Liver (tissue), 3 donors: ENCODE data around the gene TBCCD1.

ENCODE experiments used
- CTCF ChIP-seq: fragments of 150-350 bp; IDR thresholded peaks from 2 replicates; pipeline ENCODE4 v1.5.1; 2017; ENCODE audit warnings: improper control_type of control experiment, low read depth, low read length; ENCODE audit not compliant: missing input control
- GABPA ChIP-seq, 2 donors: IDR thresholded peaks in 1 of 2; conservative IDR thresholded peaks in 1 of 2; 2 replicates each; pipeline ENCODE4 v1.6.1; 2016; ENCODE audit warnings: antibody characterized with exemption in 2 of 2, mild to moderate bottlenecking in 1 of 2, moderate library complexity in 1 of 2
- HNF4G ChIP-seq: IDR thresholded peaks from 2 replicates; pipeline ENCODE4 v1.6.1; 2016; ENCODE audit warnings: antibody characterized with exemption
- JUND ChIP-seq, 2 donors: IDR thresholded peaks; 2 replicates each; pipeline ENCODE4 v1.6.1; 2016; ENCODE audit warnings: antibody characterized with exemption in 2 of 2
- NR2F2 ChIP-seq: IDR thresholded peaks from 2 replicates; pipeline ENCODE4 v1.6.1; 2016; ENCODE audit warnings: antibody characterized with exemption
- RAD21 ChIP-seq, 2 donors: IDR thresholded peaks; 2 replicates each; pipeline ENCODE4 v1.6.1; 2016; ENCODE audit warnings: antibody characterized with exemption in 2 of 2, mild to moderate bottlenecking in 2 of 2
- REST ChIP-seq: IDR thresholded peaks from 2 replicates; pipeline ENCODE4 v1.6.1; 2016; ENCODE audit warnings: antibody characterized with exemption, mild to moderate bottlenecking
- RXRA ChIP-seq, 2 donors: IDR thresholded peaks; 2 replicates each; pipeline ENCODE4 v1.6.1; 2017 to 2018; ENCODE audit warnings: antibody characterized with exemption in 2 of 2, mild to moderate bottlenecking in 1 of 2
- TAF1 ChIP-seq: conservative IDR thresholded peaks from 2 replicates; pipeline ENCODE4 v1.6.1; 2016; ENCODE audit warnings: antibody characterized with exemption, mild to moderate bottlenecking
- YY1 ChIP-seq: IDR thresholded peaks from 2 replicates; pipeline ENCODE4 v1.6.1; 2016; ENCODE audit warnings: antibody characterized with exemption, mild to moderate bottlenecking
- TF ChIP-seq, protein P1 (sequence below): IDR thresholded peaks from 2 replicates; pipeline ENCODE4 v1.6.1; 2016; ENCODE audit warnings: antibody characterized with exemption
- TF ChIP-seq, protein P2 (sequence below): IDR thresholded peaks from 2 replicates; pipeline ENCODE4 v1.6.1; 2016; ENCODE audit warnings: antibody characterized with exemption
- donor health status: healthy.
- donor health status: healthy.

DNA sequence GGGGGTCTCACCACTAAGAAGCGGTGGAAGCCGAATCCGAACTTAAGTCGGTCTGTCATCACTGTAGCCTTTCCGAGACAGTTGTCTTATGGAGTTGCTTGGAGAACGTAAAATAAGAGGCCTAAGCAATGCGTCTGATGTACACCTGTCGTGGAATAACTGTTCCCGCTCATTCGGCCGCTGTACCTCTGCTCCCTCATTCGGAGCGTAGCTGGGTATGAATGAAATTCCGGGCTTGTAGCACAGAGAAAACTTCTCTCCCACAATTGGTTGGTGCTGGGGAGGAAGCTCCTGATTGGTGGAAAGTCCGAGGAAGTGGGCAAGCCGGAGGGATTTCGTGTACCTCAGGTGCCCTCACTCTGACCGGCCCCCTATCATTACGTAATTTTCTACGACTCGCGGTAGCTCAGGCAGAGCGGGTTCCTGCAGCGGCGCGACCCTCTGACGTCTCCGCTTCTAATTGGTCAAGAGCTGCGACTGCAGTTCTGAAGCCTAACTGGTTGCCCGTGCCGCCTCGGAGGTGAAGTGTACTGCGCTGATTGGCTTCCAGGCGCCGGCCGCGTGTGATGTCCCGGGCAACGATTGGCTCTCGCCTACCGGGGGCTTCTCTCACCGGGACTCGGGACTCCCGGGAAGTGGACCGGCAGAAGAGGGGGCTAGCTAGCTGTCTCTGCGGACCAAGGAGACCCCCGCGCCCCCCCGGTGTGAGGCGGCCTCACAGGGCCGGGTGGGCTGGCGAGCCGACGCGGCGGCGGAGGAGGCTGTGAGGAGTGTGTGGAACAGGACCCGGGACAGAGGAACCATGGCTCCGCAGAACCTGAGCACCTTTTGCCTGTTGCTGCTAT is 3.2 kb upstream of the TBCCD1 start, which contains the start of gene DNAJB11:
- peak; percentile 85 for TF ChIP-seq REST
- TF ChIP-seq, protein P1, sequence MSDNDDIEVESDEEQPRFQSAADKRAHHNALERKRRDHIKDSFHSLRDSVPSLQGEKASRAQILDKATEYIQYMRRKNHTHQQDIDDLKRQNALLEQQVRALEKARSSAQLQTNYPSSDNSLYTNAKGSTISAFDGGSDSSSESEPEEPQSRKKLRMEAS = peak; percentile 80
- no peak for TF ChIP-seq CTCF
- no peak for TF ChIP-seq HNF4G
- TF ChIP-seq, protein P2, sequence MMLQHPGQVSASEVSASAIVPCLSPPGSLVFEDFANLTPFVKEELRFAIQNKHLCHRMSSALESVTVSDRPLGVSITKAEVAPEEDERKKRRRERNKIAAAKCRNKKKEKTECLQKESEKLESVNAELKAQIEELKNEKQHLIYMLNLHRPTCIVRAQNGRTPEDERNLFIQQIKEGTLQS = peak; percentile 60
- TF ChIP-seq RAD21 (IDR thresholded peaks at IDR 0.05) = no peak
- TF ChIP-seq RXRA (IDR thresholded peaks at IDR 0.05) = peak; percentile 90 to 96
- peak; percentile 99 for TF ChIP-seq TAF1
- TF ChIP-seq YY1 = peak; percentile 51
- TF ChIP-seq GABPA (IDR thresholded peaks at IDR 0.05 in 1 of 2, conservative IDR thresholded peaks at IDR 0.05 in 1 of 2) = peak; percentile 42 to 79
- TF ChIP-seq NR2F2 = peak; percentile 57
- peak; percentile 57 to 67 for TF ChIP-seq JUND (IDR thresholded peaks at IDR 0.05)
